Breast epithelium (tissue), 3 donors: ENCODE measurements around the gene SPTB.

ENCODE experiments used
- POLR2AphosphoS5 ChIP-seq, 3 donors: sonication (generic); formaldehyde crosslinking; IDR thresholded peaks; one replicate each; pipeline ENCODE4 v1.6.1; 2017; ENCODE audit warnings: antibody characterized with exemption in 3 of 3
- TF ChIP-seq, protein P1 (sequence below), 3 donors: fragments of 450-650 bp; IDR thresholded peaks; one replicate each; pipeline ENCODE4 v1.5.1; 2016 to 2017; ENCODE audit warnings: antibody characterized with exemption in 3 of 3, mild to moderate bottlenecking in 3 of 3, moderate library complexity in 3 of 3

DNA sequence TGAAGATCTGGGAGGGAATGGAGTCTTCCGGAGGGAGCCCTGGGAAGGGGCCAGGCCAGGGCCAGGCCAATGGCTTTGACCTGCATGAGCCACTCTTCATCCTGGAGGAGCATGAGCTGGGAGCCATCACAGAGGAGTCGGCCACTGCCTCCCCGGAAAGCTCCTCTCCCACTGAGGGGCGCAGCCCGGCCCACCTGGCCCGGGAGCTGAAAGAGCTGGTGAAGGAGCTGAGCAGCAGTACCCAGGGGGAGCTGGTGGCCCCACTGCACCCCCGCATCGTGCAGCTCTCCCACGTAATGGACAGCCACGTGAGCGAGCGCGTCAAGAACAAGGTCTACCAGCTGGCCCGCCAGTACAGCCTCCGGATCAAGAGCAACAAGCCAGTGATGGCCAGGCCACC, 137.7 kb downstream of the SPTB start:
- TF ChIP-seq POLR2AphosphoS5 (IDR thresholded peaks at IDR 0.05): no peak
- TF ChIP-seq, protein P1, sequence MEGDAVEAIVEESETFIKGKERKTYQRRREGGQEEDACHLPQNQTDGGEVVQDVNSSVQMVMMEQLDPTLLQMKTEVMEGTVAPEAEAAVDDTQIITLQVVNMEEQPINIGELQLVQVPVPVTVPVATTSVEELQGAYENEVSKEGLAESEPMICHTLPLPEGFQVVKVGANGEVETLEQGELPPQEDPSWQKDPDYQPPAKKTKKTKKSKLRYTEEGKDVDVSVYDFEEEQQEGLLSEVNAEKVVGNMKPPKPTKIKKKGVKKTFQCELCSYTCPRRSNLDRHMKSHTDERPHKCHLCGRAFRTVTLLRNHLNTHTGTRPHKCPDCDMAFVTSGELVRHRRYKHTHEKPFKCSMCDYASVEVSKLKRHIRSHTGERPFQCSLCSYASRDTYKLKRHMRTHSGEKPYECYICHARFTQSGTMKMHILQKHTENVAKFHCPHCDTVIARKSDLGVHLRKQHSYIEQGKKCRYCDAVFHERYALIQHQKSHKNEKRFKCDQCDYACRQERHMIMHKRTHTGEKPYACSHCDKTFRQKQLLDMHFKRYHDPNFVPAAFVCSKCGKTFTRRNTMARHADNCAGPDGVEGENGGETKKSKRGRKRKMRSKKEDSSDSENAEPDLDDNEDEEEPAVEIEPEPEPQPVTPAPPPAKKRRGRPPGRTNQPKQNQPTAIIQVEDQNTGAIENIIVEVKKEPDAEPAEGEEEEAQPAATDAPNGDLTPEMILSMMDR (IDR thresholded peaks at IDR 0.05): no peak
